Neural progenitor cell (in vitro differentiated cells): Measurements from ENCODE around the gene OR2V2. TPM values are rescaled to one million over a fixed set of nuclear protein-coding genes. Genes with fewer than 3 reads are reported as not detected.

Source experiments
- DNase-seq: peaks from one replicate; pipeline ENCODE4 v3.0.0-alpha.2; 2016; ENCODE audit warnings: low spot score
- H2AFZ ChIP-seq: fragments of 200-600 bp; sonication (generic); replicated peaks from 2 replicates; pipeline ENCODE4 v1.6.1; 2016; ENCODE audit warnings: antibody characterized with exemption
- H3F3A ChIP-seq: fragments of 200-600 bp; sonication (generic); 2 replicates; pipeline ENCODE4 v1.6.1; 2016; ENCODE audit warnings: antibody characterized with exemption, low read depth
- H3K27ac ChIP-seq: fragments of 200-600 bp; sonication (generic); 2 replicates; pipeline ENCODE4 v1.5.1; 2016; ENCODE audit warnings: mild to moderate bottlenecking
- H3K27me3 ChIP-seq: fragments of 200-600 bp; sonication (generic); 2 replicates; pipeline ENCODE4 v1.6.1; 2016; ENCODE audit warnings: mild to moderate bottlenecking, moderate library complexity
- H3K36me3 ChIP-seq: fragments of 200-600 bp; sonication (generic); 2 replicates; pipeline ENCODE4 v1.5.1; 2016
- H3K4me1 ChIP-seq: fragments of 200-600 bp; sonication (generic); 2 replicates; pipeline ENCODE4 v1.6.1; 2016; ENCODE audit warnings: mixed run types
- H3K4me2 ChIP-seq: fragments of 200-600 bp; sonication (generic); 2 replicates; pipeline ENCODE4 v1.6.1; 2016
- H3K4me3 ChIP-seq: fragments of 200-600 bp; sonication (generic); 2 replicates; pipeline ENCODE4 v1.5.1; 2016
- H3K79me2 ChIP-seq: fragments of 200-600 bp; sonication (generic); 2 replicates; pipeline ENCODE4 v1.6.1; 2016; ENCODE audit warnings: low read depth
- H3K9ac ChIP-seq: fragments of 200-600 bp; sonication (generic); 2 replicates; pipeline ENCODE4 v1.6.1; 2016
- H3K9me3 ChIP-seq: fragments of 200-600 bp; sonication (generic); 2 replicates; pipeline ENCODE4 v1.5.1; 2016; ENCODE audit warnings: low read depth
- H4K20me1 ChIP-seq: fragments of 200-600 bp; sonication (generic); 2 replicates; pipeline ENCODE4 v1.6.1; 2016; ENCODE audit warnings: low read depth
- H3K27ac Mint-ChIP-seq: 3 replicates; pipeline ENCODE4 v1.8.0; 2021; ENCODE audit warnings: mixed read lengths
- H3K27me3 Mint-ChIP-seq: 2 replicates; pipeline ENCODE4 v1.8.0; 2022; ENCODE audit warnings: low read depth, mild to moderate bottlenecking, inconsistent platforms, moderate library complexity, mixed read lengths; ENCODE audit not compliant: insufficient read depth
- H3K36me3 Mint-ChIP-seq: 3 replicates; pipeline ENCODE4 v1.8.0; 2021; ENCODE audit warnings: mixed read lengths
- H3K4me1 Mint-ChIP-seq: 3 replicates; pipeline ENCODE4 v1.8.0; 2021; ENCODE audit warnings: mixed read lengths
- H3K4me3 Mint-ChIP-seq: 3 replicates; pipeline ENCODE4 v1.8.0; 2021; ENCODE audit warnings: mild to moderate bottlenecking, moderate library complexity, mixed read lengths
- H3K9me3 Mint-ChIP-seq: 3 replicates; pipeline ENCODE4 v1.8.0; 2020; ENCODE audit warnings: mixed read lengths
- CTCF ChIP-seq: fragments of 200-600 bp; sonication (generic); IDR thresholded peaks from 2 replicates; pipeline ENCODE4 v1.5.1; 2017; ENCODE audit warnings: antibody characterized with exemption, mild to moderate bottlenecking
- EZH2 ChIP-seq: fragments of 200-600 bp; sonication (generic); IDR thresholded peaks from 2 replicates; pipeline ENCODE4 v1.6.1; 2017; ENCODE audit warnings: antibody characterized with exemption, mild to moderate bottlenecking, moderate library complexity
- EZH2phosphoT487 ChIP-seq: fragments of 200-600 bp; sonication (generic); IDR thresholded peaks from 2 replicates; pipeline ENCODE4 v1.6.1; 2017; ENCODE audit warnings: antibody characterized with exemption
- total RNA-seq: library from RNA; depleted of rRNA; stranded (reverse); fragments of >200 nt; gene quantifications from 2 replicates; pipeline ENCODE4 v1.2.3, GENCODE V29; 2015; ENCODE audit warnings: low replicate concordance

Gene OR2V2
- total RNA-seq, 1 donor from 2014 or later = not detected

GRCh38 chr5:181203093-181203711 lies 55.8 kb downstream of the OR2V2 start:
- no peak for DNase-seq
- peaks cover 11% of the 10 kb centered on the region for H3K36me3 Mint-ChIP-seq
- no peaks in the 10 kb centered on the region for H3K9me3 ChIP-seq
- no peaks in the 10 kb centered on the region for H3K79me2 ChIP-seq
- H3K27ac ChIP-seq = no peak overlapping the region
- H3K9ac ChIP-seq = no peak overlapping the region
- TF ChIP-seq EZH2 = no peak
- TF ChIP-seq CTCF = no peak
- TF ChIP-seq EZH2phosphoT487 = no peak
- H3K4me2 ChIP-seq = peak overlapping the region; percentile 91
- H3K27me3 Mint-ChIP-seq = peaks cover 74% of the 10 kb centered on the region
- no peaks in the 10 kb centered on the region for H3K36me3 ChIP-seq
- H3K4me3 ChIP-seq = peak overlapping the region; percentile 83
- H3K4me1 ChIP-seq = peaks cover 21% of the 10 kb centered on the region
- H3K9me3 Mint-ChIP-seq = peaks cover 14% of the 10 kb centered on the region
- peak overlapping the region; percentile 92 for H3K4me3 Mint-ChIP-seq
- H3K27me3 ChIP-seq = peaks cover 88% of the 10 kb centered on the region
- H2AFZ ChIP-seq = no peak overlapping the region
- H3K4me1 Mint-ChIP-seq = peaks cover 43% of the 10 kb centered on the region
- peaks cover 23% of the 10 kb centered on the region for H4K20me1 ChIP-seq
- peak overlapping the region; percentile 65 for H3K27ac Mint-ChIP-seq
- H3F3A ChIP-seq = peaks cover 40% of the 10 kb centered on the region

GRCh38 chr5:181203777-181204112 lies 56.4 kb downstream of the OR2V2 start:
- Mint-ChIP-seq H3K36me3 (peaks cover 11% of the 10 kb centered on the region), H3K4me1 (peaks cover 37% of the 10 kb centered on the region), H3K9me3 (peaks cover 17% of the 10 kb centered on the region), H3K27ac (no peak overlapping the region), H3K27me3 (peaks cover 74% of the 10 kb centered on the region), H3K4me3 (peak overlapping the region; percentile 92)
- Histone ChIP-seq H4K20me1 (peaks cover 23% of the 10 kb centered on the region), H3K4me1 (peaks cover 15% of the 10 kb centered on the region), H3K9me3 (no peaks in the 10 kb centered on the region), H3K9ac (no peak overlapping the region), H3K36me3 (no peaks in the 10 kb centered on the region), H3K4me3 (peak overlapping the region; percentile 83), H3F3A (peaks cover 41% of the 10 kb centered on the region), H3K4me2 (peak overlapping the region; percentile 91), H3K27me3 (peaks cover 85% of the 10 kb centered on the region), H2AFZ (peak overlapping the region; percentile 69), H3K79me2 (no peaks in the 10 kb centered on the region), H3K27ac (no peak overlapping the region)
- peak; percentile 48 for DNase-seq
- no peak for TF ChIP-seq EZH2
- TF ChIP-seq EZH2phosphoT487 = peak; percentile 14

GRCh38 chr5:181204113-181204825 lies 56.9 kb downstream of the OR2V2 start:
- Mint-ChIP-seq H3K36me3 (peaks cover 11% of the 10 kb centered on the region), H3K9me3 (peaks cover 17% of the 10 kb centered on the region), H3K4me3 (peak overlapping the region; percentile 92), H3K27ac (no peak overlapping the region), H3K4me1 (peaks cover 34% of the 10 kb centered on the region), H3K27me3 (peaks cover 69% of the 10 kb centered on the region)
- no peaks in the 10 kb centered on the region for H3K9me3 ChIP-seq
- H3K27ac ChIP-seq = no peak overlapping the region
- H3K36me3 ChIP-seq = no peaks in the 10 kb centered on the region
- H3K4me2 ChIP-seq = peak overlapping the region; percentile 91
- no peak overlapping the region for H3K9ac ChIP-seq
- peaks cover 10% of the 10 kb centered on the region for H3K4me1 ChIP-seq
- no peak for TF ChIP-seq EZH2phosphoT487
- peak; percentile 25 for TF ChIP-seq EZH2
- peaks cover 37% of the 10 kb centered on the region for H3F3A ChIP-seq
- peaks cover 23% of the 10 kb centered on the region for H4K20me1 ChIP-seq
- H3K27me3 ChIP-seq = peaks cover 80% of the 10 kb centered on the region
- peak overlapping the region; percentile 83 for H3K4me3 ChIP-seq
- peak overlapping the region; percentile 69 for H2AFZ ChIP-seq
- peak; percentile 54 for DNase-seq
- H3K79me2 ChIP-seq = no peaks in the 10 kb centered on the region

GRCh38 chr5:181204826-181205760 lies 57.7 kb downstream of the OR2V2 start, which contains the start of gene TRIM7:
Gene TRIM7, minus strand, starts transcription at chr5:181205196. Its CDS starts 86 bp downstream, at chr5:181205110.
- H3K36me3 Mint-ChIP-seq = peaks cover 11% of the 10 kb centered on the region
- Histone ChIP-seq H3K9me3 (no peaks in the 10 kb centered on the region), H4K20me1 (peaks cover 23% of the 10 kb centered on the region), H3K4me1 (peaks cover 9% of the 10 kb centered on the region), H3K36me3 (no peaks in the 10 kb centered on the region), H3K27ac (no peak within 1 kb of the TSS), H3K4me2 (peak within 1 kb of the TSS; percentile 91), H3K9ac (no peak within 1 kb of the TSS), H3F3A (peaks cover 36% of the 10 kb centered on the region), H3K79me2 (no peaks in the 10 kb centered on the region), H3K4me3 (peak within 1 kb of the TSS; percentile 83), H2AFZ (peak within 1 kb of the TSS; percentile 84), H3K27me3 (peaks cover 71% of the 10 kb centered on the region)
- peak; percentile 64 for DNase-seq
- H3K4me1 Mint-ChIP-seq = peaks cover 29% of the 10 kb centered on the region
- TF ChIP-seq CTCF (no peak), EZH2 (peak; percentile 60), EZH2phosphoT487 (peak; percentile 67)
- peaks cover 17% of the 10 kb centered on the region for H3K9me3 Mint-ChIP-seq
- H3K4me3 Mint-ChIP-seq = peak within 1 kb of the TSS; percentile 97
- H3K27ac Mint-ChIP-seq = no peak within 1 kb of the TSS
- peaks cover 62% of the 10 kb centered on the region for H3K27me3 Mint-ChIP-seq
